IMR-90 (cell line): Measurements from ENCODE around the gene MGLL. TPM values are rescaled to one million over a fixed set of nuclear protein-coding genes. Genes with fewer than 3 reads are reported as not detected.

Source experiments
- ATAC-seq: fragments of 200-7000 bp; cut with Tn5 transposase; 2 replicates; pipeline ENCODE4 v1.9.1; 2020; ENCODE audit warnings: low read depth, mild to moderate bottlenecking, moderate library complexity
- BruUV-seq: library from RNA; stranded (reverse); fragments of 400-500 nt; replicated peaks from 2 replicates; lab custom pipeline; 2021; lab: Mats Ljungman, UMichigan
- CTCF ChIA-PET: fragments of 300-600 bp; formaldehyde crosslinking; extraction: SDS; loops from one replicate; lab custom pipeline; 2021; ENCODE audit warnings: antibody characterized with exemption; lab: Yijun Ruan, JAX
- POLR2A ChIA-PET: fragments of 300-600 bp; sonication (Branson Sonifier 250); formaldehyde crosslinking; loops from one replicate; lab custom pipeline; 2022; ENCODE audit warnings: antibody characterized with exemption; ENCODE audit not compliant: unreplicated experiment; lab: Charles Lee
- DNase-seq: peaks from one replicate; pipeline ENCODE4 v3.0.0; 2013
- H2AFZ ChIP-seq: replicated peaks from 2 replicates; pipeline ENCODE3; 2013; ENCODE audit warnings: low read length, mild to moderate bottlenecking; ENCODE audit not compliant: poor library complexity
- H2AK5ac ChIP-seq: 2 replicates; pipeline ENCODE4 v1.6.1; 2013; ENCODE audit warnings: low read depth, low read length, inconsistent platforms
- H2AK9ac ChIP-seq: replicated peaks from 2 replicates; pipeline ENCODE3; 2013; ENCODE audit warnings: mild to moderate bottlenecking, low read depth, low read length, moderate library complexity; ENCODE audit not compliant: poor library complexity
- H2BK120ac ChIP-seq: 2 replicates; pipeline ENCODE4 v1.6.1; 2013; ENCODE audit warnings: low read depth, low read length, inconsistent platforms
- H2BK15ac ChIP-seq: 3 replicates; pipeline ENCODE4 v1.6.1; 2013; ENCODE audit warnings: low read depth, low read length, inconsistent platforms
- H2BK20ac ChIP-seq: 2 replicates; pipeline ENCODE4 v1.6.1; 2013; ENCODE audit warnings: low read depth, mild to moderate bottlenecking, inconsistent platforms, low read length, moderate library complexity
- H2BK5ac ChIP-seq: 2 replicates; pipeline ENCODE4 v1.6.1; 2013; ENCODE audit warnings: mild to moderate bottlenecking, low read depth, low read length, inconsistent platforms; ENCODE audit not compliant: poor library complexity, severe bottlenecking
- H3K14ac ChIP-seq: replicated peaks from 2 replicates; pipeline ENCODE4 v1.6.1; 2013; ENCODE audit warnings: low read depth, low read length, inconsistent platforms
- H3K18ac ChIP-seq: 2 replicates; pipeline ENCODE4 v1.6.1; 2013; ENCODE audit warnings: low read depth, low read length, control low read depth
- H3K23ac ChIP-seq: 2 replicates; pipeline ENCODE4 v1.6.1; 2013; ENCODE audit warnings: low read depth, low read length, inconsistent platforms
- H3K27ac ChIP-seq: 2 replicates; pipeline ENCODE4 v1.5.1; 2013; ENCODE audit warnings: mild to moderate bottlenecking, control low read depth, low read length; ENCODE audit not compliant: insufficient read depth
- H3K27me3 ChIP-seq: 2 replicates; pipeline ENCODE4 v1.6.1; 2013; ENCODE audit warnings: low read length; ENCODE audit not compliant: control insufficient read depth, insufficient read depth
- H3K36me3 ChIP-seq: 2 replicates; pipeline ENCODE4 v1.6.1; 2013; ENCODE audit warnings: low read length, mixed read lengths; ENCODE audit not compliant: control insufficient read depth, insufficient read depth
- H3K4ac ChIP-seq: 2 replicates; pipeline ENCODE4 v1.6.1; 2013; ENCODE audit warnings: low read depth, low read length, inconsistent platforms
- H3K4me1 ChIP-seq: 2 replicates; pipeline ENCODE4 v1.6.1; 2013; ENCODE audit warnings: low read length, mixed read lengths; ENCODE audit not compliant: control insufficient read depth, insufficient read depth
- H3K4me2 ChIP-seq: 2 replicates; pipeline ENCODE4 v1.6.1; 2013; ENCODE audit warnings: low read depth, mild to moderate bottlenecking, control low read depth, low read length, moderate library complexity
- H3K4me3 ChIP-seq: 2 replicates; pipeline ENCODE4 v1.5.1; 2013; ENCODE audit warnings: low read depth, mild to moderate bottlenecking, control low read depth, low read length, moderate library complexity; ENCODE audit not compliant: insufficient read depth
- H3K56ac ChIP-seq: 2 replicates; pipeline ENCODE4 v1.6.1; 2013; ENCODE audit warnings: low read length, inconsistent platforms; ENCODE audit not compliant: insufficient read depth; ENCODE audit errors: extremely low read depth
- H3K79me1 ChIP-seq, 2 experiments: 2 replicates each; pipeline ENCODE4 v1.6.1; 2013; ENCODE audit warnings: low read length in 2 of 2, inconsistent platforms in 1 of 2, low read depth in 1 of 2
- H3K9ac ChIP-seq: 2 replicates; pipeline ENCODE4 v1.6.1; 2013; ENCODE audit warnings: low read depth, low read length, control low read depth
- H3K9me1 ChIP-seq: 2 replicates; pipeline ENCODE4 v1.6.1; 2013; ENCODE audit warnings: low read length, inconsistent platforms; ENCODE audit not compliant: insufficient read depth
- H3K9me3 ChIP-seq: 2 replicates; pipeline ENCODE4 v1.6.1; 2013; ENCODE audit warnings: low read length; ENCODE audit not compliant: control insufficient read depth, insufficient read depth
- H4K20me1 ChIP-seq: 2 replicates; pipeline ENCODE4 v1.6.1; 2013; ENCODE audit warnings: low read length, inconsistent platforms; ENCODE audit not compliant: insufficient read depth
- H4K5ac ChIP-seq: 2 replicates; pipeline ENCODE4 v1.6.1; 2013; ENCODE audit warnings: mild to moderate bottlenecking, low read depth, low read length, control low read depth
- H4K8ac ChIP-seq, 2 experiments: 2 replicates each; pipeline ENCODE4 v1.6.1; 2013; ENCODE audit warnings: low read depth in 2 of 2, low read length in 2 of 2, control low read depth in 1 of 2, inconsistent platforms in 1 of 2
- H4K91ac ChIP-seq: 2 replicates; pipeline ENCODE4 v1.6.1; 2013; ENCODE audit warnings: low read depth, low read length, inconsistent platforms; ENCODE audit not compliant: insufficient read depth
- BHLHE40 ChIP-seq: fragments of 150-350 bp; IDR thresholded peaks from 2 replicates; pipeline ENCODE4 v1.6.1; 2016; ENCODE audit warnings: mild to moderate bottlenecking, low read depth, low read length
- CEBPB ChIP-seq: IDR thresholded peaks from 2 replicates; pipeline ENCODE4 v1.6.1; 2012; ENCODE audit warnings: low read depth, low read length, improper control_type of control experiment
- NFE2L2 ChIP-seq: fragments of 150-350 bp; IDR thresholded peaks from 2 replicates; pipeline ENCODE4 v1.6.1; 2016; ENCODE audit warnings: low read depth, mild to moderate bottlenecking, low read length
- RAD21 ChIP-seq: IDR thresholded peaks from 2 replicates; pipeline ENCODE4 v1.6.1; 2012; ENCODE audit warnings: low read length, improper control_type of control experiment
- RFX5 ChIP-seq: IDR thresholded peaks from 2 replicates; pipeline ENCODE4 v1.8.0; 2012; ENCODE audit warnings: low read depth, mild to moderate bottlenecking, low read length, moderate library complexity
- WGBS, 2 experiments: methylation state at CpG; one replicate each; pipeline versions ENCODE4 v1.1.5 to v1.1.7; 2013; ENCODE audit warnings: missing lambda C conversion rate in 2 of 2; ENCODE audit not compliant: insufficient read length in 1 of 2; ENCODE audit errors: extremely low coverage in 2 of 2; 5-methylcytosine and 5-hydroxymethylcytosine counted together
- dilution Hi-C: fragments of 300-500 bp; cut with HindIII; formaldehyde crosslinking; loops from one replicate; pipeline ENCODE4 v1.14.3; 2018; ENCODE audit warnings: low sequenced_read_pairs; ENCODE audit not compliant: unreplicated experiment
- in situ Hi-C: fragments of 300-500 bp; cut with MboI; formaldehyde crosslinking; loops from 3 replicates; pipeline ENCODE4 v1.14.3; 2019; ENCODE audit warnings: low sequenced_read_pairs, inconsistent platforms, mixed read lengths
- intact Hi-C: fragments of 100-400 bp; cut with micrococcal nuclease; formaldehyde crosslinking; loops from 2 replicates; pipeline ENCODE4 v1.10.0; 2022
- polyA plus RNA-seq, 3 experiments: library from polyadenylated mRNA; depleted of rRNA; stranded (reverse); fragments of >200 nt; gene quantifications; 2 replicates each; pipeline ENCODE4 v1.2.3, GENCODE V29; 2012; ENCODE audit warnings: low replicate concordance in 1 of 3
- total RNA-seq: library from RNA; depleted of rRNA; stranded (reverse); fragments of >200 nt; gene quantifications from 2 replicates; pipeline ENCODE4 v1.2.3, GENCODE V29; 2012

Gene MGLL
- total and polyA plus RNA-seq, 2 of the 4 experiments (the other 2 are of a cell fraction): 23.7 to 60.6 TPM

- Histone ChIP-seq H2BK20ac (peak overlapping the region; percentile 68), H4K5ac (no peak overlapping the region; the same call in 1 of the 2 replicates), H3K4ac (peak overlapping the region; percentile 76), H2AFZ (peak overlapping the region; percentile 29), H3K9ac (no peak overlapping the region; the same call in 1 of the 2 replicates), H3K36me3 (no peaks in the 10 kb centered on the region; the same call in 1 of the 2 replicates), H3K27ac (peak overlapping the region; percentile 32; the same call in 1 of the 2 replicates), H3K18ac (peak overlapping the region; percentile 40; the same call in 1 of the 2 replicates), H3K9me3 (no peaks in the 10 kb centered on the region), H2BK120ac (peak overlapping the region; percentile 84), H3K23ac (peak overlapping the region; percentile 26; the same call in 1 of the 2 replicates), H3K4me1 (peaks cover 34% of the 10 kb centered on the region), H3K9me1 (peaks cover 55% of the 10 kb centered on the region), H2BK15ac (peak overlapping the region; percentile 71; the same call in 1 of the 3 replicates), H2AK5ac (peak overlapping the region; percentile 95), H3K27me3 (no peaks in the 10 kb centered on the region), H4K91ac (peak overlapping the region; percentile 81), H4K8ac (peak overlapping the region; percentile 23 to 62; a peak in 3 of 4 replicates), H3K4me3 (no peak overlapping the region), H2AK9ac (peak overlapping the region; percentile 66), H3K56ac (no peak overlapping the region), H3K79me1 (peaks cover 31 to 93% of the 10 kb centered on the region in 2 experiments), H3K4me2 (no peak overlapping the region; the same call in 1 of the 2 replicates), H3K14ac (peak overlapping the region; percentile 61), H2BK5ac (peak overlapping the region; percentile 90), H4K20me1 (peaks cover 6% of the 10 kb centered on the region; the same call in 1 of the 2 replicates)
- WGBS, 2 experiments: 95% methylated on average over 4 of the region's 8 CpGs; no CpG with 5 or more reads in 1 of the 2 experiments
- TF ChIP-seq BHLHE40 (no peak), NFE2L2 (no peak), CEBPB (no peak), RAD21 (no peak), RFX5 (no peak)
- ChIA-PET CTCF (interaction anchor here (0.8 to 1.3 kb wide), 2 partner anchors 31 to 81 kb away, joined by 3 to 4 read pairs; no protein-coding TSS in a partner anchor), POLR2A (no interaction called here)
- DNase-seq (peak; percentile 32), ATAC-seq (no peak)
- dilution Hi-C loops (no loop called here), intact Hi-C loops (no loop called here), in situ Hi-C loops (no loop called here)
- no TSS peak for BruUV-seq
Observed at GRCh38 chr3:127751163-127751621, 71.1 kb downstream of the MGLL start.
